AG04450 (cell line): Measurements from ENCODE around the gene SLAMF6. TPM values are rescaled to one million over a fixed set of nuclear protein-coding genes. Genes with fewer than 3 reads are reported as not detected.

Experiments
- CTCF ChIA-PET: fragments of 300-600, 350-600 bp; formaldehyde crosslinking; extraction: SDS; loops from one replicate; lab custom pipeline; 2022; ENCODE audit warnings: antibody characterized with exemption, inconsistent platforms; lab: Charles Lee
- POLR2A ChIA-PET: fragments of 350-600 bp; formaldehyde crosslinking; extraction: SDS; loops from one replicate; lab custom pipeline; 2021; ENCODE audit warnings: antibody characterized with exemption, inconsistent platforms; lab: Yijun Ruan, JAX
- DNase-seq: peaks from one replicate; pipeline ENCODE4 v3.0.0-alpha.2; 2011; ENCODE audit warnings: low read depth, low spot score
- H3K27ac ChIP-seq: one replicate; pipeline ENCODE4 v1.5.1; 2012; ENCODE audit warnings: low read depth, low read length, control low read depth
- H3K27me3 ChIP-seq: one replicate; pipeline ENCODE4 v1.6.0; 2012; ENCODE audit warnings: low read length; ENCODE audit not compliant: control insufficient read depth, insufficient read depth
- H3K4me3 ChIP-seq: 2 replicates; pipeline ENCODE4 v1.5.1; 2011; ENCODE audit warnings: mild to moderate bottlenecking, low read depth, low read length, control low read depth
- H3K9me3 ChIP-seq: 2 replicates; pipeline ENCODE4 v1.5.1; 2012; ENCODE audit warnings: low read length; ENCODE audit not compliant: control insufficient read depth, insufficient read depth
- polyA plus RNA-seq: library from polyadenylated mRNA; depleted of rRNA; stranded (reverse); fragments of >200 nt; gene quantifications from 2 replicates; pipeline ENCODE4 v1.2.3, GENCODE V29; 2011; rRNA removed
- TF ChIP-seq, protein P1 (sequence below): IDR thresholded peaks from 2 replicates; pipeline ENCODE4 v1.5.1; 2011; ENCODE audit warnings: low read depth, low read length, control low read depth, inconsistent platforms

The SLAMF6 gene
- polyA plus RNA-seq, 1 experiment: not detected

DNA sequence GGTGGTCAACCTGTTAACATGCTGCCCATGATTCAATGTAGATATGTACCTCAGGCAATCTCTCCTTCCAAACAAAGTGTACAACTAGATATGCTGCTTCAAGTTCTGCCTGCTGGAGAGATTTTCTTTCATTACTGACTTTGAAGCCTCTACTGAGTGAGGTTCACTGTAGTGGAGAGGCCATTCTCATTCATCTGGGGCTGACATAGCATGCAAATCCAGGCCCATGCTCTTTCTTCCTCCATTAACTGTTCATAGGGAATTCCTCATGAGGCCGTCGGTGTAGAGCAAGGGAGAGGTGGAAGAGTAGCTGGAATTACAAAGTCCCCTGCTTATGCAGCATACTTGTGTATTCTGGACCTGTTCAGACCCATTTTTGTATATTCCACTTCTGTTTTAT is 84.1 kb downstream of the SLAMF6 start:
- H3K27ac ChIP-seq: no peak overlapping the region
- TF ChIP-seq, protein P1, sequence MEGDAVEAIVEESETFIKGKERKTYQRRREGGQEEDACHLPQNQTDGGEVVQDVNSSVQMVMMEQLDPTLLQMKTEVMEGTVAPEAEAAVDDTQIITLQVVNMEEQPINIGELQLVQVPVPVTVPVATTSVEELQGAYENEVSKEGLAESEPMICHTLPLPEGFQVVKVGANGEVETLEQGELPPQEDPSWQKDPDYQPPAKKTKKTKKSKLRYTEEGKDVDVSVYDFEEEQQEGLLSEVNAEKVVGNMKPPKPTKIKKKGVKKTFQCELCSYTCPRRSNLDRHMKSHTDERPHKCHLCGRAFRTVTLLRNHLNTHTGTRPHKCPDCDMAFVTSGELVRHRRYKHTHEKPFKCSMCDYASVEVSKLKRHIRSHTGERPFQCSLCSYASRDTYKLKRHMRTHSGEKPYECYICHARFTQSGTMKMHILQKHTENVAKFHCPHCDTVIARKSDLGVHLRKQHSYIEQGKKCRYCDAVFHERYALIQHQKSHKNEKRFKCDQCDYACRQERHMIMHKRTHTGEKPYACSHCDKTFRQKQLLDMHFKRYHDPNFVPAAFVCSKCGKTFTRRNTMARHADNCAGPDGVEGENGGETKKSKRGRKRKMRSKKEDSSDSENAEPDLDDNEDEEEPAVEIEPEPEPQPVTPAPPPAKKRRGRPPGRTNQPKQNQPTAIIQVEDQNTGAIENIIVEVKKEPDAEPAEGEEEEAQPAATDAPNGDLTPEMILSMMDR: no peak
- POLR2A ChIA-PET: no interaction called here
- H3K9me3 ChIP-seq: no peaks in the 10 kb centered on the region
- no peak overlapping the region for H3K4me3 ChIP-seq
- no peaks in the 10 kb centered on the region for H3K27me3 ChIP-seq
- no peak for DNase-seq
- CTCF ChIA-PET: interaction anchor here (0.8 kb wide), 1 partner anchor 10 kb away, joined by 5 read pairs; no protein-coding TSS in a partner anchor

DNA sequence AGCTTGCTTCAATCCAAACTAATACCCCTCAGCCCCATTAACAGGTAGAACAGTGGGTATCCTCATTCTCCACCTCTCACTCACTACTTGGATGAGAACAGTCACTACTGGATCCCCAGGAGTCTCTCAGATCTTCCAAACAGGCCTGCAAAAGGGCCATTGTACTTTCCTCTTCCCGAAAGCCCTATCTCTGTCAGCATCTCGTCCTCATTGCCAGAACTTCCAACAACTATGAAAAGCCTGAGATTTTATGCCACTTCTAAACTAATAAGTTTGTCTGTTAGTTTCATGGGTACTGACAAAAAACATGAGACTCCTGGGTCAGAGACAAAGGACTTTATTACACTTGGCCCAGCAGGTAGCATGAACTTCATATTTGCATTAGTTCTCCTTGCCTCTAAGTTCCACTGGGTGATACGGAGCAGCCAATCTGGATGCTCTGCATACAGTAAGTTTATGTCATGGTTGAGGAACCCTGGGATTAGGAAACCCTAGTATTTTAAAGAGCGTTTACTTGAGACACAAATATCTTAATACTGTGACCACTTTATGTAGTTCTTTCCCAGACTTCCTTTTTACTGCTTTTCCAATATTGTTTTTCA is 84.6 kb downstream of the SLAMF6 start:
- no peak for DNase-seq
- no peaks in the 10 kb centered on the region for H3K27me3 ChIP-seq
- TF ChIP-seq, protein P1: no peak
- H3K4me3 ChIP-seq: no peak overlapping the region
- no peak overlapping the region for H3K27ac ChIP-seq
- H3K9me3 ChIP-seq: no peaks in the 10 kb centered on the region
- ChIA-PET POLR2A (no interaction called here), CTCF (interaction anchor here (0.9 kb wide), 1 partner anchor 10 kb away, joined by 3 read pairs; no protein-coding TSS in a partner anchor)

DNA sequence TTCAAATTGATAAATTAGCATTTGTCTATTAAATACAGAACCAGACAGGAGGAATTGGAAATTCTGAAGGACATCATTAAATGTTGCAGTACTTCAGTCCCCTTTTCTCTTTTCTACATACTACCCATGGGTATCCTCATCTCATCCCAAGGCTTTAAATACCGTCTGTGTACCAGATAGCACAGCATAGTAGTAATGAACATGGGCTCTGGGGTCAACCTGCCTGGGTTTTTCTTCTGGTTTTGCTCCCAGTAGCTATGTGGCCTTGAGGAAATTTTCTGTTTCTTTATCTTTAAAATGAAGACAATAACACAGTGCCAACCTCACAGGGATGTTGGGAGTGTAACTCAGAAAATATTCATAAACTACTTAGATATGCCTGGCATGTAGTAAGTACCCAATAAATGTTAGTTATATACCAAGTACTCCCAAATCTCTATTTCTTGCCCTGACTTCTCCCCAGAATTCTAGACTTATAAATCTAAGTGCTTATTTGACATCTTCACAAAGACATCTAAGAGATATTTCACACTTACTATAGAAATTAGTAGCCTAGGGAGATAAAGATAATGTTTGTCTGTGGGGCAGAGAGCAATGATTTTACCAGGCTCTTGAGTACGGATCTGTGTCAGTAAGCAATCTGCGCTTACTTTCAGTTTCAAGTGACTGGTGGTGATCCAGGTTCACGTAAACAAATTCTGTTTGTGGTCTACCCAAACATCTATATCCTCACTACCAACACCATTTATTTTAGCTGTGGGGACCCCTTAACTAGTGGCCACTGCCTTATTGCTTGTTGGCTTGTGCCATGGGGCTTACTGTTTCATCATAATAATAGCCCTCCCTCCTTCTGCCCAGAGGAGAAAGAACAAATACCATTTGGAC is 85.4 kb downstream of the SLAMF6 start:
- no peaks in the 10 kb centered on the region for H3K9me3 ChIP-seq
- H3K4me3 ChIP-seq: no peak overlapping the region; the same call in 1 of the 2 replicates
- TF ChIP-seq, protein P1: no peak
- ChIA-PET CTCF (interaction anchor here (0.9 kb wide), 1 partner anchor 9 kb away, joined by 3 read pairs; no protein-coding TSS in a partner anchor), POLR2A (no interaction called here)
- no peaks in the 10 kb centered on the region for H3K27me3 ChIP-seq
- H3K27ac ChIP-seq: no peak overlapping the region
- no peak for DNase-seq

DNA sequence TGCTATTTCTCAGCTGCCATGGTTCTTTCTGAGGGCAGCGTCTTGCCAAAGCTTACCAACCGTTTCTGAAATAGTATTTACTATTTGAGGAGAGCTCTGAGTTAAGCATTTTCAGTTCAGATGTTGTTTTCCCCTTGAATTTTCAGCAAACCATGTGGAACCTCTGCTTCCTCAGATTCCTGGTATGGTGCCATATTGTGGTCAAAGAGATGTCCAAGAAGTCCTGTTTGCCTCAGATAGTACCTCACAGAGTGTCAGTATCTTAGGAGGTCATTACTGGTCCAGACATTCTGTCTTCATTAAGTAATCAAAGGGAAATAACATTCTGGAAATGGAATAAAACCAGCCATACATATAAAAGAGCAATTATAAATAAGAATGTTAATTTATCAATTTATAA is 86.1 kb downstream of the SLAMF6 start:
- no peak overlapping the region for H3K4me3 ChIP-seq
- H3K27ac ChIP-seq: no peak overlapping the region
- no peaks in the 10 kb centered on the region for H3K27me3 ChIP-seq
- H3K9me3 ChIP-seq: no peaks in the 10 kb centered on the region
- TF ChIP-seq, protein P1: no peak
- ChIA-PET POLR2A (no interaction called here), CTCF (no interaction called here)
- no peak for DNase-seq

Other genes starting within 250 kb of the SLAMF6 start
- 77.2 and 87.5 TPM in 2 replicates for gene PEX19, start 238.1 kb downstream of the SLAMF6 start, polyA plus RNA-seq
- 366 and 384 TPM in 2 replicates for gene COPA, start 180.0 kb downstream of the SLAMF6 start, polyA plus RNA-seq
- 189 and 195 TPM in 2 replicates for gene NCSTN, start 179.9 kb downstream of the SLAMF6 start, polyA plus RNA-seq
- gene NHLH1, start 156.2 kb downstream of the SLAMF6 start, polyA plus RNA-seq: 0.19 and 0.35 TPM in 2 replicates
- gene VANGL2, start 122.7 kb downstream of the SLAMF6 start, polyA plus RNA-seq: 3.4 TPM in 2 replicates
- not detected in 2 replicates for gene CD84, start 56.2 kb upstream of the SLAMF6 start, polyA plus RNA-seq
- gene SLAMF1, start 123.8 kb upstream of the SLAMF6 start, polyA plus RNA-seq: not detected in 2 replicates
- gene CD48, start 188.6 kb upstream of the SLAMF6 start, polyA plus RNA-seq: not detected in 2 replicates
- not detected in 2 replicates for gene SLAMF7, start 216.0 kb upstream of the SLAMF6 start, polyA plus RNA-seq